K562 (cell line): ENCODE data around the gene RCBTB1. TPM values are rescaled to one million over a fixed set of nuclear protein-coding genes. Genes with fewer than 3 reads are reported as not detected.

Experiments
- CREB5 ChIP-seq: fragments of 250-450 bp; sonication (Bioruptor Pico); IDR thresholded peaks from 2 replicates; pipeline ENCODE4 v1.5.0; 2020; ENCODE audit warnings: mild to moderate bottlenecking
- DNMT1 ChIP-seq: fragments of 450-650 bp; IDR thresholded peaks from 2 replicates; pipeline ENCODE4 v1.6.1; 2016; ENCODE audit warnings: antibody characterized with exemption, mild to moderate bottlenecking
- E2F1 ChIP-seq: sonication (generic); formaldehyde crosslinking; IDR thresholded peaks from 2 replicates; pipeline ENCODE4 v1.8.1; 2023; ENCODE audit warnings: mild to moderate bottlenecking, missing genetic modification reagents, moderate library complexity
- GTF2E2 ChIP-seq: fragments of 200-800 bp; sonication (Bioruptor generic); IDR thresholded peaks from 2 replicates; pipeline ENCODE4 v1.6.1; 2016; ENCODE audit warnings: missing genetic modification characterization, missing compliant biosample characterization
- MYC ChIP-seq, 2 experiments: fragments of 250-450 bp in 1 of 2; sonication (Bioruptor Pico) in 1 of 2; IDR thresholded peaks; 2 replicates each; pipeline versions ENCODE4 v1.5.1 to v1.6.1; 2012 to 2021; ENCODE audit warnings: low read depth in 2 of 2, borderline replicate concordance in 1 of 2, improper control_type of control experiment in 1 of 2, low read length in 1 of 2, mild to moderate bottlenecking in 1 of 2, moderate library complexity in 1 of 2
- RBM15 ChIP-seq: fragments of 200-400 bp; formaldehyde crosslinking; IDR thresholded peaks from 2 replicates; pipeline ENCODE4 v1.6.1; 2018; ENCODE audit warnings: mild to moderate bottlenecking, low read length, moderate library complexity; ENCODE audit not compliant: insufficient read depth
- RFX5 ChIP-seq: IDR thresholded peaks from 2 replicates; pipeline ENCODE4 v1.6.1; 2011; ENCODE audit warnings: low read depth, mild to moderate bottlenecking, improper control_type of control experiment, low read length
- STAT6 ChIP-seq: sonication (generic); formaldehyde crosslinking; IDR thresholded peaks from 2 replicates; pipeline ENCODE4 v1.8.1; 2023; ENCODE audit warnings: mild to moderate bottlenecking, missing genetic modification reagents
- ZEB2 ChIP-seq: fragments of 450-650 bp; IDR thresholded peaks from 2 replicates; pipeline ENCODE4 v1.6.1; 2016
- ZNF512 ChIP-seq: IDR thresholded peaks from 2 replicates; pipeline ENCODE4 v1.6.1; 2016; ENCODE audit warnings: missing genetic modification characterization, missing compliant biosample characterization
- polyA plus RNA-seq, 8 experiments: library from polyadenylated mRNA; depleted of rRNA in 4 of 8; stranded (reverse) in 5 of 8; unstranded in 3 of 8; fragments of >200 nt; fragmentation: Nextera tagmentation in 2 of 8; fragmentation: Illumina TruSeq in 1 of 8; extraction: Ambion mirVana in 2 of 8; extraction: Trizol in 1 of 8; gene quantifications; 2 replicates each; pipeline versions ENCODE4 v1.2.1 to v1.2.3, GENCODE V29; 2011 to 2014; ENCODE audit warnings: inconsistent platforms in 1 of 8, missing spikeins in 1 of 8
- total RNA-seq, 7 experiments: library from RNA; depleted of rRNA in 6 of 7; stranded (reverse); fragments of >200 nt in 6 of 7; fragmentation: Illumina TruSeq in 2 of 7; extraction: Trizol in 2 of 7; gene quantifications; 2 replicates each; pipeline versions ENCODE4 v1.2.1 to v1.2.3, GENCODE V29; 2011 to 2021; ENCODE audit warnings: low replicate concordance in 1 of 7

The RCBTB1 gene
- total and polyA plus RNA-seq, 9 of the 15 experiments (the other 6 are each of a cell fraction or from before 2014, with no cell fraction given) = 4.0 to 11.3 (median 8.4) TPM

- TF ChIP-seq RFX5 (no peak), GTF2E2 (tag) (no peak), MYC (IDR thresholded peaks at IDR 0.05; ENCODE audit: low read depth, low read length) (no peak), MYC (CRISPR knock-in tag; IDR thresholded peaks at IDR 0.05; ENCODE audit: borderline replicate concordance, low read depth) (no peak), ZNF512 (tag) (no peak), CREB5 (no peak), STAT6 (CRISPR knock-in tag) (no peak), DNMT1 (no peak), RBM15 (no peak), E2F1 (CRISPR knock-in tag) (no peak), ZEB2 (no peak)
Measured at GRCh38 chr13:49569993-49570689, 15.2 kb downstream of the RCBTB1 start (continued).
